Measurements from ENCODE around the gene NKX3-2. TPM values are rescaled to one million over a fixed set of nuclear protein-coding genes. Genes with fewer than 3 reads are reported as not detected.

The NKX3-2 gene
- total and polyA plus RNA-seq, 2 of the 8 experiments (the other 6 are each of a cell fraction or from before 2014, with no cell fraction given), result 0.13 TPM; not detected in 1

DNA sequence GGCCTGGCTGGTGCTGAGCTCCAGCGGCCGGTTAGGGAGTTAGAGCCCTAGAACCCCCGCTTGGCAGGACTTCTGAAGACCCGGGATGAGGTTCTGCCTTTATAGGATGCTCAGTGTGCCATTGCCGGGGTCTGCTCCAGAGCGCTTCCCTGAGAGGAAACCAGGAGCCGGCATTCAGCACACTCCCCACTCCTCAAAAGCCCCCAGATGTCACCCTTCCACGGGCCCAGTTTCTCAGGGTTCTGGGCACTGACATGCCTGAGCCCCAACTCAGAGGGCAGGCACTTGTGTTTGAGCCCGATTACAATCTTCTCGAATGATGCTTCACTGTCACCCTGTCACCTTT is 6.5 kb downstream of the NKX3-2 start:
- peaks cover 0 to 3% of the 10 kb centered on the region in 2 experiments; a peak in 2 of 4 replicates for H3K9me3 ChIP-seq (ENCODE audit: insufficient read depth in 2 of 2, low read depth in 1 of 2, low read length in 1 of 2)
- no peak overlapping the region for H4K5ac ChIP-seq (ENCODE audit: insufficient read length, low read depth, low read length)
- H3K27ac ChIP-seq (ENCODE audit: low read depth, low read length), result no peak overlapping the region
- no peak overlapping the region for H3K9ac ChIP-seq (replicated peaks in 1 of 4; ENCODE audit: extremely low read depth in 1 of 4, low read depth in 3 of 4, low read length in 3 of 4)
- peak in 1 of 2 experiments; percentile 54 for DNase-seq (ENCODE audit: low read depth in 1 of 2, low spot score in 2 of 2)
- H3K36me3 ChIP-seq (ENCODE audit: control insufficient read depth in 2 of 4, insufficient read depth in 4 of 4, low read length in 3 of 4), result peaks cover 0 to 4% (median 0%) of the 10 kb centered on the region in 4 experiments; a peak in 1 of 8 replicates
- H2BK120ac ChIP-seq (replicated peaks; ENCODE audit: low read depth, low read length), result no peak overlapping the region
- CTCF ChIA-PET (ENCODE audit: partially characterized antibody), result interaction anchor here (0.7 to 2.4 kb wide), 4 partner anchors 10 to 16 kb away, joined by 3 to 13 read pairs (median 9); no protein-coding TSS in a partner anchor
- H3K79me1 ChIP-seq (ENCODE audit: low read depth, low read length), result no peaks in the 10 kb centered on the region
- peaks cover 8 to 28% (median 19%) of the 10 kb centered on the region in 4 experiments for H3K4me1 ChIP-seq (replicated peaks in 1 of 4; ENCODE audit: control insufficient read depth in 3 of 4, insufficient read depth in 4 of 4, low read length in 3 of 4)
- no peaks in the 10 kb centered on the region for H3K79me2 ChIP-seq (ENCODE audit: control insufficient read depth in 1 of 2, insufficient read depth in 2 of 2, low read length in 2 of 2)
- WGBS, 2 experiments (ENCODE audit: extremely low coverage in 1 of 2, insufficient coverage in 1 of 2, insufficient read length in 1 of 2, insufficient replicate concordance in 2 of 2, low coverage in 1 of 2, low lambda C conversion rate in 2 of 2, missing lambda C conversion rate in 1 of 2), result 12% methylated on average over 10 of the region's 10 CpGs; no CpG with 5 or more reads in 1 of the 2 experiments
- POLR2A ChIA-PET (ENCODE audit: partially characterized antibody), result interaction anchor here (1.2 kb wide), 1 partner anchor 10 kb away, joined by 5 read pairs; no protein-coding TSS in a partner anchor
- H3K56ac ChIP-seq (replicated peaks; ENCODE audit: insufficient read length, low read depth, low read length), result no peak overlapping the region
- no peak overlapping the region for H3K23ac ChIP-seq (ENCODE audit: insufficient read length)
- H3K27me3 ChIP-seq (replicated peaks in 1 of 4; ENCODE audit: control insufficient read depth in 3 of 4, extremely low read depth in 1 of 4, insufficient read depth in 3 of 4, low read length in 3 of 4), result peaks cover 96 to 100% (median 100%) of the 10 kb centered on the region in 4 experiments
- H2BK20ac ChIP-seq (ENCODE audit: low read length), result no peak overlapping the region
- no peak overlapping the region for H3K14ac ChIP-seq (ENCODE audit: insufficient read length)
- H3K18ac ChIP-seq (ENCODE audit: extremely low read depth, low read length), result no peak overlapping the region
- no peak overlapping the region for H4K91ac ChIP-seq (replicated peaks; ENCODE audit: insufficient read length, low read length)
- H3K4ac ChIP-seq (replicated peaks; ENCODE audit: insufficient read length, low read depth, low read length), result no peak overlapping the region
- FAIRE-seq, result no peak
- H2BK15ac ChIP-seq (ENCODE audit: low read length), result no peak overlapping the region
- no peak overlapping the region for H2AFZ ChIP-seq (ENCODE audit: low read length)
- H2BK5ac ChIP-seq (ENCODE audit: low read depth, low read length), result no peak overlapping the region
- no peak overlapping the region for H3K4me3 ChIP-seq (ENCODE audit: extremely low read depth in 1 of 4, insufficient read depth in 2 of 4, low read depth in 3 of 4, low read length in 4 of 4)
- no peak for TF ChIP-seq SP1 (IDR thresholded peaks at IDR 0.05; ENCODE audit: low read depth, low read length)
- TF ChIP-seq CTBP2 (IDR thresholded peaks at IDR 0.05; ENCODE audit: borderline replicate concordance, insufficient read depth, insufficient read length, low read length), result no peak
- TF ChIP-seq BRCA1 (IDR thresholded peaks at IDR 0.05; ENCODE audit: low read depth, low read length), result no peak
- no peak for TF ChIP-seq TCF12 (IDR thresholded peaks at IDR 0.05; ENCODE audit: low read depth, low read length)
- no peak for TF ChIP-seq RBBP5 (IDR thresholded peaks at IDR 0.05; ENCODE audit: borderline replicate concordance, low read depth, low read length)
- TF ChIP-seq TAF7 (optimal IDR thresholded peaks at IDR 0.05; ENCODE audit: borderline replicate concordance, low read depth, low read length), result no peak
- TF ChIP-seq TAF1 (IDR thresholded peaks at IDR 0.05; ENCODE audit: low read depth, low read length), result no peak
- H4K20me1 ChIP-seq (replicated peaks in 1 of 2; ENCODE audit: control insufficient read depth in 1 of 2, insufficient read depth in 2 of 2, low read length in 2 of 2), result peaks cover 12 to 51% of the 10 kb centered on the region in 2 experiments
- H3K23me2 ChIP-seq (ENCODE audit: low read depth, low read length), result peaks cover 2% of the 10 kb centered on the region; the same call in 1 of the 2 replicates
- H2AK5ac ChIP-seq (ENCODE audit: low read depth, low read length), result 0 out of 2 replicates have a peak overlapping the region, but pooled peaks have one; percentile 61
- no peak overlapping the region; a peak in 1 of 4 replicates for H3K4me2 ChIP-seq (ENCODE audit: insufficient read depth in 1 of 2, low read depth in 2 of 2, low read length in 2 of 2)
- H2BK12ac ChIP-seq (ENCODE audit: low read depth, low read length), result peak overlapping the region; percentile 63; the same call in 1 of the 2 replicates
- no peak overlapping the region for H4K8ac ChIP-seq (ENCODE audit: extremely low read depth, insufficient read depth, low read length)

Data from H1 (cell line).